ENCODE data around the gene DPYD. TPM values are rescaled to one million over a fixed set of nuclear protein-coding genes. Genes with fewer than 3 reads are reported as not detected.
A peak's percentile ranks its signal among the peaks of the same experiment; 100 is the strongest.

The DPYD gene
- total RNA-seq, 4 donors from 2014 or later: 35.7 to 65.4 (median 43.7) TPM

GRCh38 chr1:97143236-97143882 lies 777.5 kb downstream of the DPYD start:
- WGBS, 2 donors: 91 to 93% methylated on average over 2 of the region's 2 CpGs
- TF ChIP-seq POLR2A (IDR thresholded peaks at IDR 0.05) (no peak), EP300 (IDR thresholded peaks at IDR 0.05) (no peak), CTCF (IDR thresholded peaks at IDR 0.05) (no peak)
- H3K4me3 ChIP-seq: no peak overlapping the region
- peaks cover 0 to 57% (median 14%) of the 10 kb centered on the region in 4 donors for H3K4me1 ChIP-seq
- no peaks in the 10 kb centered on the region for H3K36me3 ChIP-seq
- DNase-seq (ENCODE audit: low spot score in 2 of 2): no peak
- peak overlapping the region in 3 of 4 donors; percentile 2 to 76 (median 48) for H3K27ac ChIP-seq
- no peaks in the 10 kb centered on the region for H3K9me3 ChIP-seq
- H3K27me3 ChIP-seq: no peaks in the 10 kb centered on the region

GRCh38 chr1:97140611-97141010 lies 780.2 kb downstream of the DPYD start:
- H3K9me3 ChIP-seq: no peaks in the 10 kb centered on the region
- no peak for TF ChIP-seq CTCF (IDR thresholded peaks at IDR 0.05)
- TF ChIP-seq POLR2A (IDR thresholded peaks at IDR 0.05): no peak
- no peak for TF ChIP-seq EP300 (IDR thresholded peaks at IDR 0.05)
- no peak for DNase-seq (ENCODE audit: low spot score in 2 of 2)
- H3K27me3 ChIP-seq: no peaks in the 10 kb centered on the region
- H3K36me3 ChIP-seq: no peaks in the 10 kb centered on the region
- no peak overlapping the region for H3K27ac ChIP-seq
- 85 to 87% methylated on average over 3 of the region's 3 CpGs for WGBS, 2 donors
- H3K4me3 ChIP-seq: no peak overlapping the region
- peaks cover 0 to 50% (median 9%) of the 10 kb centered on the region in 4 donors for H3K4me1 ChIP-seq

DNA sequence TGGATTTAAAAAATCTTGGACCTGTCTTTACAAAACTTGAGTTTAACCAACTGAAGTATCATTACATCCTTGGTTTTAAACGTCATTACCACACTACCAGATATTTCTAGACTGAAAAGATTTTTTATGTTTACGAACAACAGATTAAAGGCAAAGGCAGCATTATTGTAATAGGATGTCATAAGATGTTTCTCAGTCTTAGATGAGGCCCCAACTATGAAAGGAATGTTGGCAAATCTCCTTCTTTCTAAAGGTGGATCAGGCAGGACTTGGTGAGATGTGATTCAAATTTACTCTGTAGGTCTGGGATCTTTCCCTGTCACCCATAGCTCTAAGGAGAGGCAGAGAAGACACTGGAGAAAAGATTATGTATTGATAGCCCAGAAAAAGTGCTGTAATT lies 781.3 kb downstream of the DPYD start:
- WGBS, 2 donors: 47 to 60% methylated on average over 2 of the region's 2 CpGs
- no peaks in the 10 kb centered on the region for H3K9me3 ChIP-seq
- H3K4me3 ChIP-seq: no peak overlapping the region
- H3K36me3 ChIP-seq: no peaks in the 10 kb centered on the region
- no peaks in the 10 kb centered on the region for H3K27me3 ChIP-seq
- TF ChIP-seq CTCF (IDR thresholded peaks at IDR 0.05): no peak
- no peak for TF ChIP-seq POLR2A (IDR thresholded peaks at IDR 0.05)
- TF ChIP-seq EP300 (IDR thresholded peaks at IDR 0.05): no peak
- H3K4me1 ChIP-seq: peaks cover 0 to 39% (median 5%) of the 10 kb centered on the region in 4 donors
- H3K27ac ChIP-seq: no peak overlapping the region
- DNase-seq (ENCODE audit: low spot score in 2 of 2): no peak

GRCh38 chr1:97138515-97139032 lies 782.3 kb downstream of the DPYD start:
- no peak for TF ChIP-seq CTCF (IDR thresholded peaks at IDR 0.05)
- no peak for TF ChIP-seq EP300 (IDR thresholded peaks at IDR 0.05)
- no peak for TF ChIP-seq POLR2A (IDR thresholded peaks at IDR 0.05)
- peaks cover 0 to 31% (median 2%) of the 10 kb centered on the region in 4 donors for H3K4me1 ChIP-seq
- peak overlapping the region in 2 of 4 donors; percentile 22 to 56 for H3K27ac ChIP-seq
- no peaks in the 10 kb centered on the region for H3K9me3 ChIP-seq
- no peaks in the 10 kb centered on the region for H3K27me3 ChIP-seq
- WGBS, 2 donors: 42 to 50% methylated on average over 4 of the region's 4 CpGs
- H3K36me3 ChIP-seq: no peaks in the 10 kb centered on the region
- no peak for DNase-seq (ENCODE audit: low spot score in 2 of 2)
- no peak overlapping the region for H3K4me3 ChIP-seq

DNA sequence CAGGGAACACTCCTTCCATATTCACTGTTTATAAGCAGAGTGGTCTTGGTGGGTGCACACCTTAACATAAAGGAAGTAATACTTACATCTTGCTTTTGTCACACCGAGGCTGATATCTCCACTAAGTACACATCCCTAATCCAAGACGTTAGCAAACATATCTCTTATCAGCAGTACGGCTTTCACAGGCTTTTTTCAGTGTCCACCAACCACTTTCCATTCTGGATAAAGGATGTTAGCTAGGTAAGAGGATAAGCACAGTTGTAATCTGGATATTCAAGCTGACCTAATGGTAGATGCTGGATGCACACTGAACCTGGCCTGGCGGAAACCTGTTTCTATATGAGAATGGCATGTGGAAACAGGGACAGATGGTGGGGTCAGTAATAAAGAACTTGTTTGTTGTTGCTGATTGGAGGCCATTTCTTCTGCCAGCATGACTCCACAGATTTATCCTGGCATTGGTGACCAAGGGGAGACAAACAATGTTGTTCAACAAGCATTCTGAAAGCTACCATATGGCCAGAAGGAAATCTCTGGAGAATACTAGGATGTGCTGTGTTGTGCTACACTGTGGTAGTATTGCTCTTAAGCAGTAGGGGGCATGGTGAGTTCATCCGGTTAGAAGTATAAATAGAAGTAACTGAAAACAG lies 782.8 kb downstream of the DPYD start:
- Histone ChIP-seq H3K36me3 (no peaks in the 10 kb centered on the region), H3K27me3 (no peaks in the 10 kb centered on the region), H3K9me3 (no peaks in the 10 kb centered on the region), H3K4me3 (no peak overlapping the region), H3K4me1 (peaks cover 0 to 26% (median 2%) of the 10 kb centered on the region in 4 donors), H3K27ac (peak overlapping the region in 2 of 4 donors; percentile 22 to 56)
- whole genome bisulfite sequencing, 2 donors: 68 to 74% methylated on average over 5 of the region's 5 CpGs
- peak in 1 of 2 donors; percentile 32 for DNase-seq (ENCODE audit: low spot score in 2 of 2)
- no peak for TF ChIP-seq POLR2A (IDR thresholded peaks at IDR 0.05)
- no peak for TF ChIP-seq EP300 (IDR thresholded peaks at IDR 0.05)
- peak; percentile 37 to 64 (median 48) for TF ChIP-seq CTCF (IDR thresholded peaks at IDR 0.05)

Data from tibial nerve (tissue), 4 donors.